Aortic smooth muscle cell (primary cell): ENCODE measurements around the gene WNT8B. TPM values are rescaled to one million over a fixed set of nuclear protein-coding genes. Genes with fewer than 3 reads are reported as not detected.

Source experiments
- total RNA-seq: library from RNA; depleted of rRNA; stranded (reverse); fragments of >200 nt; gene quantifications from 2 replicates; pipeline ENCODE4 v1.2.3, GENCODE V29; 2014

Gene WNT8B
- not detected in 2 replicates for total RNA-seq

GRCh38 chr10:100462709-100463108, at the start of gene WNT8B:
WNT8B (plus strand) TSS chr10:100463009; CDS start chr10:100463169, 160 bp downstream.

GRCh38 chr10:100519311-100520051, 56.7 kb downstream of the WNT8B start, which contains the start of gene SEC31B:
SEC31B (minus strand) TSS chr10:100519861; CDS start chr10:100516952, 2,909 bp downstream.

GRCh38 chr10:100529475-100530298, 66.9 kb downstream of the WNT8B start, which contains the start of gene NDUFB8:
NDUFB8 (minus strand) TSS chr10:100529871; CDS start chr10:100529851, 20 bp downstream.

Other genes starting within 250 kb of the WNT8B start
- 24.5 and 25.4 TPM in 2 replicates for gene CHUK, start 233.4 kb upstream of the WNT8B start, total RNA-seq
- gene CWF19L1, start 195.4 kb upstream of the WNT8B start, total RNA-seq: 15.8 and 21.3 TPM in 2 replicates
- 34.2 and 41.4 TPM in 2 replicates for gene BLOC1S2, start 176.3 kb upstream of the WNT8B start, total RNA-seq
- gene PKD2L1, start 132.8 kb upstream of the WNT8B start, total RNA-seq: not detected in 2 replicates
- gene SCD, start 115.8 kb upstream of the WNT8B start, total RNA-seq: 95.6 and 220 TPM in 2 replicates
- 2.5 and 2.7 TPM in 2 replicates for gene SEC31B, start 56.9 kb downstream of the WNT8B start, total RNA-seq
- 227 and 249 TPM in 2 replicates for gene NDUFB8, start 66.9 kb downstream of the WNT8B start, total RNA-seq
- gene HIF1AN, start 72.9 kb downstream of the WNT8B start, total RNA-seq: 10.3 and 11.9 TPM in 2 replicates